IPS DF 19.7 (cell line): ENCODE data around the gene RAB1B.

ENCODE experiments used
- DNase-seq: peaks from one replicate; pipeline ENCODE4 v3.0.0-alpha.2; 2013; ENCODE audit warnings: low read depth, low spot score

The RAB1B gene

GRCh38 chr11:66322732-66323427 is 54.4 kb downstream of the RAB1B start:
- DNase-seq = no peak

GRCh38 chr11:66323684-66324083 is 55.2 kb downstream of the RAB1B start:
- DNase-seq = no peak

- no peak for DNase-seq
These were observed 56.2 kb downstream of the RAB1B start for GRCh38 chr11:66324664-66325063.

- DNase-seq = no peak
These were observed 56.8 kb downstream of the RAB1B start for GRCh38 chr11:66325263-66325671.

GRCh38 chr11:66326261-66327111 is 58.0 kb downstream of the RAB1B start:
- DNase-seq = no peak
